Lower lobe of right lung (tissue), 2 donors: ENCODE measurements around the gene RGS10. TPM values are rescaled to one million over a fixed set of nuclear protein-coding genes. Genes with fewer than 3 reads are reported as not detected.
"Not testable (repeated sequence)": the region's sequence is repeated elsewhere in the genome, so short reads cannot be mapped to it uniquely, and the experiment has no call there.

Experiments used
- ATAC-seq, 2 donors: fragments of 200-7000 bp; cut with Tn5 transposase; one replicate each; pipeline ENCODE4 v1.9.1; 2020 to 2022; ENCODE audit warnings: mild to moderate bottlenecking in 2 of 2, moderate library complexity in 2 of 2
- DNase-seq: peaks from one replicate; pipeline ENCODE4 v3.0.0-alpha.2; 2020
- H3K27ac ChIP-seq: fragments of 200-600 bp; one replicate; pipeline ENCODE4 v1.8.0; 2022
- H3K27me3 ChIP-seq: fragments of 200-600 bp; one replicate; pipeline ENCODE4 v1.8.0; 2022; ENCODE audit warnings: low read depth
- H3K36me3 ChIP-seq: fragments of 200-600 bp; one replicate; pipeline ENCODE4 v1.8.0; 2022; ENCODE audit warnings: mild to moderate bottlenecking
- H3K4me1 ChIP-seq: fragments of 200-600 bp; one replicate; pipeline ENCODE4 v1.8.0; 2022
- H3K4me3 ChIP-seq: fragments of 200-600 bp; one replicate; pipeline ENCODE4 v1.8.0; 2022; ENCODE audit warnings: mild to moderate bottlenecking
- H3K9me3 ChIP-seq: fragments of 200-600 bp; one replicate; pipeline ENCODE4 v1.8.0; 2022
- intact Hi-C: fragments of 100-400 bp; cut with DNase I; formaldehyde crosslinking; loops from one replicate; pipeline ENCODE4 v1.11.0; 2022
- total RNA-seq: library from RNA; stranded (reverse); fragmentation: NEBNext Ultra II Directional; extraction: Animal tissue kit (Norgen Biotek cat#: 25700); gene quantifications from one replicate; pipeline ENCODE4 v1.2.1, GENCODE V29; 2021
- TF ChIP-seq, protein P1 (sequence below): fragments of 200-600 bp; IDR thresholded peaks from one replicate; pipeline ENCODE4 v1.8.0; 2022; ENCODE audit warnings: antibody characterized with exemption, mild to moderate bottlenecking
- donor health status: DM: no; HTN: yes; CAD: no; lungs with severe emphysema.

RGS10 gene
- total RNA-seq, 1 donor from 2014 or later: 47.3 TPM

DNA sequence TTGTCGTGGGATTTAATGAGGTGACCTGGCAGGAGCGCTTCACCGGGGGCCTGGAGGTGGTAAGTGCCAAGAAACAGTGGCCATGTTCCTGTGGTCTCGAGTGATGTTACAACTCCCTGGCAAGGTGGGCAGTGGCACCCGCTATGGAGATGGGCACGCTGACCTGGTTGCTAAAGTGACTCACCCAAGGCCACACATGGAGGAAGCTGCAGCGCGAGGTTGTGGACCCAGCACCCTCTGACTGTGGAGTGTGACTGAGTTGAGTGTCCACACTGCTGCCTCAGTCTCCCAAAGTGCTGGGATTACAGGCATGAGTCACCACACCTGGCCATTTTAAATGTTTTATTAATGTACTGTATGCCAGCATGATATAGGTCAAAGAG lies 73.2 kb downstream of the RGS10 start:
- no peak for ATAC-seq
- no peak overlapping the region for H3K4me3 ChIP-seq
- intact Hi-C loops: no loop called here
- H3K9me3 ChIP-seq: no peaks in the 10 kb centered on the region
- no peaks in the 10 kb centered on the region for H3K27me3 ChIP-seq
- H3K27ac ChIP-seq: no peak overlapping the region
- TF ChIP-seq, protein P1, sequence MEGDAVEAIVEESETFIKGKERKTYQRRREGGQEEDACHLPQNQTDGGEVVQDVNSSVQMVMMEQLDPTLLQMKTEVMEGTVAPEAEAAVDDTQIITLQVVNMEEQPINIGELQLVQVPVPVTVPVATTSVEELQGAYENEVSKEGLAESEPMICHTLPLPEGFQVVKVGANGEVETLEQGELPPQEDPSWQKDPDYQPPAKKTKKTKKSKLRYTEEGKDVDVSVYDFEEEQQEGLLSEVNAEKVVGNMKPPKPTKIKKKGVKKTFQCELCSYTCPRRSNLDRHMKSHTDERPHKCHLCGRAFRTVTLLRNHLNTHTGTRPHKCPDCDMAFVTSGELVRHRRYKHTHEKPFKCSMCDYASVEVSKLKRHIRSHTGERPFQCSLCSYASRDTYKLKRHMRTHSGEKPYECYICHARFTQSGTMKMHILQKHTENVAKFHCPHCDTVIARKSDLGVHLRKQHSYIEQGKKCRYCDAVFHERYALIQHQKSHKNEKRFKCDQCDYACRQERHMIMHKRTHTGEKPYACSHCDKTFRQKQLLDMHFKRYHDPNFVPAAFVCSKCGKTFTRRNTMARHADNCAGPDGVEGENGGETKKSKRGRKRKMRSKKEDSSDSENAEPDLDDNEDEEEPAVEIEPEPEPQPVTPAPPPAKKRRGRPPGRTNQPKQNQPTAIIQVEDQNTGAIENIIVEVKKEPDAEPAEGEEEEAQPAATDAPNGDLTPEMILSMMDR: no peak
- no peaks in the 10 kb centered on the region for H3K36me3 ChIP-seq
- DNase-seq: no peak
- H3K4me1 ChIP-seq: no peaks in the 10 kb centered on the region

DNA sequence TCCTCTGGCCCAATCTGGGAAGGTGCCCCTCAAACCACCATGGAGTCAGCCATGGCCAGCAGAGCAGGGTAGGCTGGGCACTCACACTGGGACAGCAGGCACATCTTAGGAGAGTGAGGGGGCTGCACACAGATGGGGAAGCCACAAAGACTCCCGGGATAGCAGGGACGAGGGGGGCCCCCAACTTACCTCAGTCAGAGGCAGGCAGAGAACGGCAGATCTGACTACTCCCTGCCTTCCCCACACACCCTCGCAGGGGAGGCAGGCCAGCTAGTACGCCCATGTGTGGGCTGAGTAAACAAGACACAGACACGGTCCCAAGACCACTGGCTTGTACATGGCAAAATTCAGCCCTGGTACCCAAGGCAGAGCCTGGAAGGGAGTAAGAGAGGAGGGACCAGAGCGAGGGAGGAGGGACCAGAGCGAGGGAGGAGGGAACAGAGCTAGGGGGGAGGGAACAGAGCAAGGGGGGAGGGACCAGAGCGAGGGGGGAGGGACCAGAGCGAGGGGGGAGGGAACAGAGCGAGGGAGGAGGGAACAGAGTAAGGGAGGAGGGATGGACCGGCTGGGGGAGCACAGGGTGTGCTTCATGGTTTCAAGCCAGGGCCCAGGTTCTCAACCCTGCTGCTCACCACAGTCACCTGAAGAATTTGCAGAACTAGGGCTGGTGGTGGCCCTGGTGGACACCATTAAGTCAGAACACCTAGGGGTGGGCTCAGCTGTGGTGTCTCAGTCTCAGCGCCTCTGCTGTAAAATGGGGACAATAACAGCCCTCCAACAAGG lies 73.8 kb downstream of the RGS10 start:
- Histone ChIP-seq H3K9me3 (no peaks in the 10 kb centered on the region), H3K27me3 (no peaks in the 10 kb centered on the region), H3K4me1 (no peaks in the 10 kb centered on the region), H3K27ac (no peak overlapping the region), H3K36me3 (no peaks in the 10 kb centered on the region), H3K4me3 (no peak overlapping the region)
- DNase-seq (no peak), ATAC-seq (no peak)
- intact Hi-C loops: no loop called here
- TF ChIP-seq, protein P1: no peak

DNA sequence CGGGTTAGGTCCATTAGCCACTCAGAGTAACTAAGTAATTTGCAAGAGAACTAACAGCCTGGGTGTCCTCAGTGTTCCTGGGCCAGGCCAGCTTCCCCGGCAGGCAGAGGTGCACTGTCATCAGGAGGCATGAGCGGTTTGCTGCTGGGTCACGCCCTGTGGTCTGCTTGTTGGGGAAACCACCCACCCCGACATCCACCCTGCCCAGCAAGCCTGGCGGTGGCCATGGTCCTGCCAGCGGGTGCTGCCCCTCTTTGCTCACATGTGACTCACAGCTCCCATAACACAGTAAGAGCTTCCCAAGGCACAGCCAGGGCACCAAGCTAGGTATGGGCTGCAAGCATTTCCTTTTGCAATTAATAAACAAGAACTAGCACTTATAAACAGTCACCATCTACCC lies 75.9 kb downstream of the RGS10 start:
- no peak for ATAC-seq
- no peak overlapping the region for H3K4me3 ChIP-seq
- TF ChIP-seq, protein P1: no peak

DNA sequence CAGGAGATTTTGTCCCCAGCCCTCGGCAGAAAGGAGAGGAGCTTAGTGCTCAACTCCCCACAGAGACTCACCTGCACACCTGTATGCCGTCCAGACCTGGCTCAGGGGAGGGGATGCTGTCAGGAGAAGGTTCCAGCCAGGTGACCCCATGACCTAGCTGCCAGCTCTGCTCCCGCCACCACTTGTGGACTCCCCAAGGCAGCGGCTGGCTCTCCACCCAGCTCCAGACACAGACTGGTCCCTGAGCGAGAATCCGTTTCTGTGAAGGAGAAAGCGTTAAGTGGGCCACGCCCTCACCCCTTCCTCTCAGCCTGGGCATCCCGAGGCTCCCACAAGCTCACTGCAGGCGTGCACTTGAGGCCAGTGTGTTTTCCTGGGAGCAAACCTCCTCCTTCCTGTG lies 76.4 kb downstream of the RGS10 start:
- intact Hi-C loops: no loop called here

More for the DNA sequence above, 75.9 kb downstream of the RGS10 start:
- intact Hi-C loops: no loop called here
- H3K9me3 ChIP-seq: no peaks in the 10 kb centered on the region
- no peaks in the 10 kb centered on the region for H3K4me1 ChIP-seq
- H3K27ac ChIP-seq: no peak overlapping the region
- H3K36me3 ChIP-seq: no peaks in the 10 kb centered on the region
- no peaks in the 10 kb centered on the region for H3K27me3 ChIP-seq
- no peak for DNase-seq

DNA sequence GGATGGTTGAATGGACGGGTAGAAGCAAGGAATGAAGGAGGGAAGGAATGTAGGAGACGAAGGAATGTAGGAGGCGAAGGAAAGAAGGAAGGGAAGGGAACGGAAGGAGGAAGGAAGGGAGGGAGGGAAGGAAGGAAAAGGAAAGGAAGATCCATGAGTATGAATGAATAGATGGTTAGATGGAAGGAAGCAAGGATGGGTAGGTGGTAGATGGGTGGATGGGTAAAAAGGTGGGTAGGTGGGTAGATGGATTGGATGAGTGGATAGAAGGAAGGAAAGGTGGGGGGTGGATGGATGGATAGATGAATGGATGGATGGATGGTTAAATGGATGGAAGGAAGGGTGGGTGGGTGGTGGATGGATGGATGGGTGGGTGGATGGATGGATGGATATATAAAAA lies 77.4 kb downstream of the RGS10 start:
- no peaks in the 10 kb centered on the region for H3K36me3 ChIP-seq
- H3K4me1 ChIP-seq: no peaks in the 10 kb centered on the region
- no peak for ATAC-seq
- no peak overlapping the region for H3K4me3 ChIP-seq
- H3K27ac ChIP-seq: no peak overlapping the region
- DNase-seq: no peak
- H3K9me3 ChIP-seq: no peaks in the 10 kb centered on the region
- H3K27me3 ChIP-seq: no peaks in the 10 kb centered on the region
- intact Hi-C loops: no loop called here
- TF ChIP-seq, protein P1: no peak

More for the DNA sequence above, 76.4 kb downstream of the RGS10 start:
- ATAC-seq (no peak), DNase-seq (no peak)
- Histone ChIP-seq H3K27ac (no peak overlapping the region), H3K27me3 (no peaks in the 10 kb centered on the region), H3K9me3 (no peaks in the 10 kb centered on the region), H3K4me1 (no peaks in the 10 kb centered on the region), H3K4me3 (no peak overlapping the region), H3K36me3 (no peaks in the 10 kb centered on the region)
- TF ChIP-seq, protein P1: no peak

DNA sequence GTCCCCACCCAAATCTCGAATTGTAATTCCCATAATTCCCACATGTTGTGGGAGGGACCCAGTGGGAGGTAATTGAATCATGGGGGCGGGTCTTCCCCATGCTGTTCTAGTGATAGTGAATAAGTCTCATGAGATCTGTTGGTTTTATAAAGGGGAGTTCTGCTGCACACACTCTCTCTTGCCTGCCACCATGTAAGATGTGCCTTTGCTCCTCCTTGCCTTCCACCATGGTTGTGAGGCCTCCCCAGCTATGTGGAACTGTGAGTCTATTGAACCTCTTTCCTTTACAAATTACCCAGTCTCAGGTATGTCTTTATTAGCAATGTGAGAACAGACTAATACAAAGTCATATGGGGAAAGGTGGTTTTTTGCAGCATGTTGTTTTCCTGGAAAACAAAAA lies 79.3 kb downstream of the RGS10 start:
- H3K36me3 ChIP-seq, H3K27ac ChIP-seq, H3K4me3 ChIP-seq, H3K9me3 ChIP-seq, intact Hi-C loops, ATAC-seq, DNase-seq, H3K27me3 ChIP-seq, H3K4me1 ChIP-seq: not testable (repeated sequence)
